Activated CD4-positive, CD25-positive, alpha-beta regulatory T cell treated with anti-CD3 and anti-CD28 coated beads, Interleukin-2, amount 50 U/mL, for 72 hours (primary cell): ENCODE results near the gene NOL7.

Experiments used
- DNase-seq: peaks from one replicate; pipeline ENCODE4 v3.0.0; 2021

Gene NOL7

GRCh38 chr6:13600036-13600435 is 15.1 kb upstream of the NOL7 start:
- no peak for DNase-seq

GRCh38 chr6:13604135-13604534 is 11.0 kb upstream of the NOL7 start:
- no peak for DNase-seq

- DNase-seq, result no peak
These were observed 10.4 kb upstream of the NOL7 start for GRCh38 chr6:13604546-13605416.

- DNase-seq, result no peak
These were observed 9.5 kb upstream of the NOL7 start for GRCh38 chr6:13605634-13606033.

GRCh38 chr6:13611715-13612114 is 3.4 kb upstream of the NOL7 start:
- DNase-seq, result no peak

GRCh38 chr6:13613029-13613594 is 2.0 kb upstream of the NOL7 start:
- no peak for DNase-seq

GRCh38 chr6:13614126-13614925 is 809 bp upstream of the NOL7 start:
- DNase-seq, result no peak

- peak; percentile 54 for DNase-seq
These were observed 621 bp downstream of the NOL7 start for GRCh38 chr6:13615792-13616120.

GRCh38 chr6:13617066-13617465 is 1.9 kb downstream of the NOL7 start:
- no peak for DNase-seq

GRCh38 chr6:13624871-13625288 is 9.7 kb downstream of the NOL7 start:
- DNase-seq, result no peak

- DNase-seq, result no peak
These were observed 14.5 kb downstream of the NOL7 start for GRCh38 chr6:13629459-13630116.

- no peak for DNase-seq
These were observed 15.4 kb downstream of the NOL7 start for GRCh38 chr6:13630499-13630898.

- no peak for DNase-seq
These were observed 18.2 kb downstream of the NOL7 start for GRCh38 chr6:13633343-13633742.

GRCh38 chr6:13635948-13636658 is 21.0 kb downstream of the NOL7 start:
- no peak for DNase-seq

- DNase-seq, result no peak
These were observed 22.9 kb downstream of the NOL7 start for GRCh38 chr6:13638014-13638413.

GRCh38 chr6:13638626-13639025 is 23.5 kb downstream of the NOL7 start:
- no peak for DNase-seq

- no peak for DNase-seq
These were observed 26.2 kb downstream of the NOL7 start for GRCh38 chr6:13641315-13641714.

GRCh38 chr6:13643125-13643524 is 28.0 kb downstream of the NOL7 start:
- DNase-seq, result no peak

- DNase-seq, result no peak
These were observed 33.7 kb downstream of the NOL7 start for GRCh38 chr6:13648850-13649249.

GRCh38 chr6:13649393-13649792 is 34.3 kb downstream of the NOL7 start:
- DNase-seq, result no peak

GRCh38 chr6:13653296-13653695 is 38.2 kb downstream of the NOL7 start:
- no peak for DNase-seq

- no peak for DNase-seq
These were observed 39.4 kb downstream of the NOL7 start for GRCh38 chr6:13654496-13654895.

GRCh38 chr6:13655700-13656099 is 40.6 kb downstream of the NOL7 start:
- no peak for DNase-seq
